ENCODE measurements around the gene SMAD7. TPM values are rescaled to one million over a fixed set of nuclear protein-coding genes. Genes with fewer than 3 reads are reported as not detected.
"Not testable (repeated sequence)": the region's sequence is repeated elsewhere in the genome, so short reads cannot be mapped to it uniquely, and the experiment has no call there.

The SMAD7 gene
- total and polyA plus RNA-seq, 4 donors: 27.3 to 98.8 (median 44.2) TPM

- Histone ChIP-seq H3K4me3 (ENCODE audit: low read length in 2 of 2) (no peak overlapping the region), H3K27me3 (ENCODE audit: control insufficient read depth in 1 of 2, insufficient read depth in 2 of 2, low read length in 1 of 2) (no peaks in the 10 kb centered on the region), H3K4me1 (ENCODE audit: control insufficient read depth in 1 of 2, insufficient read depth in 2 of 2, low read length in 2 of 2) (peaks cover 0 to 5% of the 10 kb centered on the region in 2 donors), H3K36me3 (ENCODE audit: control insufficient read depth in 1 of 2, insufficient read depth in 2 of 2, low read length in 1 of 2) (no peaks in the 10 kb centered on the region), H3K9me3 (ENCODE audit: control insufficient read depth, low read length) (no peaks in the 10 kb centered on the region), H3K27ac (ENCODE audit: low read depth in 1 of 2, low read length in 2 of 2) (no peak overlapping the region)
- intact Hi-C loops (cut with DNase I): no loop called here
- 23 to 34% methylated on average over 15 of the region's 15 CpGs for WGBS, 2 donors
- DNase-seq: peak in 1 of 2 donors; percentile 75
- no peak for ATAC-seq (ENCODE audit: low FRiP score)
Observed at GRCh38 chr18:48875942-48876511, 74.7 kb downstream of the SMAD7 start.

GRCh38 chr18:48875314-48875941 lies 75.3 kb downstream of the SMAD7 start:
- H3K4me1 ChIP-seq (ENCODE audit: control insufficient read depth in 1 of 2, insufficient read depth in 2 of 2, low read length in 2 of 2): peaks cover 0 to 5% of the 10 kb centered on the region in 2 donors
- no peaks in the 10 kb centered on the region for H3K36me3 ChIP-seq (ENCODE audit: control insufficient read depth in 1 of 2, insufficient read depth in 2 of 2, low read length in 1 of 2)
- peak in 1 of 2 donors; percentile 67 for DNase-seq
- no peak overlapping the region for H3K27ac ChIP-seq (ENCODE audit: low read depth in 1 of 2, low read length in 2 of 2)
- H3K27me3 ChIP-seq (ENCODE audit: control insufficient read depth in 1 of 2, insufficient read depth in 2 of 2, low read length in 1 of 2): no peaks in the 10 kb centered on the region
- intact Hi-C loops (cut with DNase I): no loop called here
- no peak for ATAC-seq (ENCODE audit: low FRiP score)
- no peak overlapping the region for H3K4me3 ChIP-seq (ENCODE audit: low read length in 2 of 2)
- WGBS, 2 donors: 96 to 97% methylated on average over 18 of the region's 18 CpGs
- H3K9me3 ChIP-seq (ENCODE audit: control insufficient read depth, low read length): no peaks in the 10 kb centered on the region

GRCh38 chr18:48874701-48875162 lies 76.0 kb downstream of the SMAD7 start:
- no peak for ATAC-seq (ENCODE audit: low FRiP score)
- intact Hi-C loops (cut with DNase I): loop anchor here in 1 of 2 donors (5.0 kb wide), 1 partner anchor 42 kb away; no protein-coding TSS in a partner anchor
- H3K27ac ChIP-seq (ENCODE audit: low read depth in 1 of 2, low read length in 2 of 2): no peak overlapping the region

GRCh38 chr18:48874233-48874632 lies 76.5 kb downstream of the SMAD7 start:
- WGBS, 2 donors: 67 to 81% methylated on average over 5 of the region's 5 CpGs
- peak overlapping the region in 1 of 2 donors; percentile 13 for H3K27ac ChIP-seq (ENCODE audit: low read depth in 1 of 2, low read length in 2 of 2)
- no peaks in the 10 kb centered on the region for H3K36me3 ChIP-seq (ENCODE audit: control insufficient read depth in 1 of 2, insufficient read depth in 2 of 2, low read length in 1 of 2)
- peaks cover 0 to 5% of the 10 kb centered on the region in 2 donors for H3K4me1 ChIP-seq (ENCODE audit: control insufficient read depth in 1 of 2, insufficient read depth in 2 of 2, low read length in 2 of 2)
- DNase-seq: no peak
- H3K4me3 ChIP-seq (ENCODE audit: low read length in 2 of 2): no peak overlapping the region
- no peak for ATAC-seq (ENCODE audit: low FRiP score)
- intact Hi-C loops (cut with DNase I): loop anchor here in 1 of 2 donors (5.0 kb wide), 1 partner anchor 42 kb away; no protein-coding TSS in a partner anchor
- no peaks in the 10 kb centered on the region for H3K9me3 ChIP-seq (ENCODE audit: control insufficient read depth, low read length)
- no peaks in the 10 kb centered on the region for H3K27me3 ChIP-seq (ENCODE audit: control insufficient read depth in 1 of 2, insufficient read depth in 2 of 2, low read length in 1 of 2)

More at GRCh38 chr18:48874701-48875162, 76.0 kb downstream of the SMAD7 start:
- 66 to 74% methylated on average over 15 of the region's 15 CpGs for WGBS, 2 donors
- DNase-seq: peak in 1 of 2 donors; percentile 61
- Histone ChIP-seq H3K4me3 (ENCODE audit: low read length in 2 of 2) (no peak overlapping the region), H3K36me3 (ENCODE audit: control insufficient read depth in 1 of 2, insufficient read depth in 2 of 2, low read length in 1 of 2) (no peaks in the 10 kb centered on the region), H3K4me1 (ENCODE audit: control insufficient read depth in 1 of 2, insufficient read depth in 2 of 2, low read length in 2 of 2) (peaks cover 0 to 5% of the 10 kb centered on the region in 2 donors), H3K9me3 (ENCODE audit: control insufficient read depth, low read length) (no peaks in the 10 kb centered on the region), H3K27me3 (ENCODE audit: control insufficient read depth in 1 of 2, insufficient read depth in 2 of 2, low read length in 1 of 2) (no peaks in the 10 kb centered on the region)

GRCh38 chr18:48872234-48873145 lies 78.3 kb downstream of the SMAD7 start:
- no peak for DNase-seq
- H3K27me3 ChIP-seq (ENCODE audit: control insufficient read depth in 1 of 2, insufficient read depth in 2 of 2, low read length in 1 of 2): no peaks in the 10 kb centered on the region
- no peak overlapping the region for H3K4me3 ChIP-seq (ENCODE audit: low read length in 2 of 2)
- intact Hi-C loops (cut with DNase I): loop anchor here in 1 of 2 donors (1.0 to 5.0 kb wide), 4 partner anchors 30 to 92 kb away; no protein-coding TSS in a partner anchor
- H3K36me3 ChIP-seq (ENCODE audit: control insufficient read depth in 1 of 2, insufficient read depth in 2 of 2, low read length in 1 of 2): no peaks in the 10 kb centered on the region
- no peak for ATAC-seq (ENCODE audit: low FRiP score)
- WGBS, 2 donors: 66 to 70% methylated on average over 20 of the region's 20 CpGs
- H3K9me3 ChIP-seq (ENCODE audit: control insufficient read depth, low read length): no peaks in the 10 kb centered on the region
- H3K27ac ChIP-seq (ENCODE audit: low read depth in 1 of 2, low read length in 2 of 2): peak overlapping the region; percentile 73 to 81
- H3K4me1 ChIP-seq (ENCODE audit: control insufficient read depth in 1 of 2, insufficient read depth in 2 of 2, low read length in 2 of 2): peaks cover 0 to 5% of the 10 kb centered on the region in 2 donors

DNA sequence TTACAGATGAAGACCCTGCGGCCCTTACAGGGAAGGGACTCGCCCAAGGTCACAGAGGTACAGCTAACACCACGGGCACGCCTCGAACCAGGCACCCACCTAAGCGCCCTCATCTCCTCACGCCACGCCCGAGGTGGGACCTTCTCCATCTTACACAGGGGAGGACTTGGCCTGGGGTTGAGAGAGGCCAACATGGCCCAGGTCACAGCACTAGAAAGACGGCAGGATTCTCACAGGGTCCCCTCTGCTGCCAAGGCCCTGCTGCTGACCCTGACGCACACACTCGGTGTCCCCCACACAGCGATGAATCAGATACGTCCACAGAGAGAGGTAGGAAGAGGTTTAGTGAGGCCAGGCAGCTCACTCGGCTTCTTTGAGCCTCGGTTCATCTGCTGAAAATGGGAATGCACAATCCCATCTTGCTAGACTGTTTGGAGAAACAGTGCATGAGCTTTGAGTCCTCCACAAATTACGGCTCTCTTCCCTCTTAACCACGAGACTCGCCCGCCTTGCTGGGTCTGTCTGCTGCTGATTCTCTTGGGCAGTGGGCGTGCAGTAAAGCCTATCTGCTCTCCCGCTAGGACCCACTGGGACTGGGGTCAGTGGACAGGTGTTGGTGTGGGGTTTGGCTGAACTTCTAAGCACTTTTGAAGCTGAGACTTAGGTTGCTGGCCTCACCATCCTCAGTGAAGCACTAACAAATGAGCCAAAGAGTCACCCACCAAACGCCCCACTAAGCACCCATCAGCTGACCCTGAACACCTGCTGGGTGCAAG lies 79.2 kb downstream of the SMAD7 start:
- H3K4me1 ChIP-seq (ENCODE audit: control insufficient read depth in 1 of 2, insufficient read depth in 2 of 2, low read length in 2 of 2): peaks cover 0 to 5% of the 10 kb centered on the region in 2 donors
- H3K27me3 ChIP-seq (ENCODE audit: control insufficient read depth in 1 of 2, insufficient read depth in 2 of 2, low read length in 1 of 2): no peaks in the 10 kb centered on the region
- no peak overlapping the region for H3K4me3 ChIP-seq (ENCODE audit: low read length in 2 of 2)
- no peaks in the 10 kb centered on the region for H3K9me3 ChIP-seq (ENCODE audit: control insufficient read depth, low read length)
- H3K27ac ChIP-seq (ENCODE audit: low read depth in 1 of 2, low read length in 2 of 2): no peak overlapping the region
- DNase-seq: no peak
- H3K36me3 ChIP-seq (ENCODE audit: control insufficient read depth in 1 of 2, insufficient read depth in 2 of 2, low read length in 1 of 2): no peaks in the 10 kb centered on the region
- no peak for ATAC-seq (ENCODE audit: low FRiP score)
- intact Hi-C loops (cut with DNase I): loop anchor here in 1 of 2 donors (2.0 to 5.0 kb wide), 3 partner anchors 39 to 91 kb away; no protein-coding TSS in a partner anchor
- WGBS, 2 donors: 94 to 96% methylated on average over 23 of the region's 23 CpGs

- DNase-seq; H3K36me3 ChIP-seq (ENCODE audit: control insufficient read depth in 1 of 2, insufficient read depth in 2 of 2, low read length in 1 of 2); H3K27ac ChIP-seq (ENCODE audit: low read depth in 1 of 2, low read length in 2 of 2); ATAC-seq (ENCODE audit: low FRiP score); H3K4me3 ChIP-seq (ENCODE audit: low read length in 2 of 2); H3K27me3 ChIP-seq (ENCODE audit: control insufficient read depth in 1 of 2, insufficient read depth in 2 of 2, low read length in 1 of 2); H3K9me3 ChIP-seq (ENCODE audit: control insufficient read depth, low read length); H3K4me1 ChIP-seq (ENCODE audit: control insufficient read depth in 1 of 2, insufficient read depth in 2 of 2, low read length in 2 of 2): not testable (repeated sequence)
- 95 to 98% methylated on average over 13 of the region's 13 CpGs for WGBS, 2 donors
- intact Hi-C loops (cut with DNase I): loop anchor here in 1 of 2 donors (5.0 kb wide), 1 partner anchor 39 kb away; no protein-coding TSS in a partner anchor
Observed at GRCh38 chr18:48870926-48871325, 79.8 kb downstream of the SMAD7 start.
